ENCODE results near the gene UPF2.

DNA sequence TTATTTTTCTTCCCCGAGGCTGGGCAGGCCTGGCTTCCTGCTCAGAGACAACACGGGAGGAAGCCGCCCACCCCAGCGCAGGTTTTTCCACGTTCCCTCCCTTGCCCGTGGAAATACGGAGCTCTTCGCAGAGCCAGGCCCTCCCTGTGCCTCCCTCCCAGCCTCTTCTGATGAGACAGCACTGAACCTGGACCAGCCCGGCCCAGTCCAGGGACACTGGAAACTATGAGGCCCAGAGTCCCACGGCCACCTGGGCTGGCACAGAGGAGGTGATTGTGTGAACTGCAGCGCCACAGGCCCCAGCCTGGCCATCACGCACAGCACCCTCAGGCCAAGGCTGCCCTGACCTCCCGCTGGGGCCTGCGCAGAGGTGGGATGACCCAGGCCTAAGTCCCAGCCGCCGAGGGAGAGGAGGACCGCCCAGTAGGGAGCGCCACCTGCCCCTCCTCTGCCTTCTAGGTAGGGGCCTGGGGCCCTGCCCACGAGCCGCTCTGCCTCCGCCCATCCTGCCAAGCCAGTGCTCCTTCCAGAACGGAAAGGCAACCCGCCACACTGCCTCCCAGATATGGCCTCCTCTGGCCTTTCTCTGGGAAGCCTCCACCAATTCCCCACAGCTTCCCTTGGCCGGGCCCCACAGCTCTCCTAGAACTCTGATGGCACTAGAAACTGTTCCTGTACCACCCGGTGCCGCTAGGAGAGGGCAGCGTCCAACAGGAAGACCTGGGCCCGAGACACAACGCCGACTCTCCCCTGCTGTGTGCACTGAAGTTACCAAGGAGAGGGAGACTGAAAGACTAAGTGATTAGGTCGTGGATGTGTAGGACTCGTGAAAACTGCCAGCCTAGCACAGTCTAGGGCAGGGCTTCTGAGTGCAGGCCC, 162.2 kb downstream of the UPF2 start:
- TF ChIP-seq, protein P1, sequence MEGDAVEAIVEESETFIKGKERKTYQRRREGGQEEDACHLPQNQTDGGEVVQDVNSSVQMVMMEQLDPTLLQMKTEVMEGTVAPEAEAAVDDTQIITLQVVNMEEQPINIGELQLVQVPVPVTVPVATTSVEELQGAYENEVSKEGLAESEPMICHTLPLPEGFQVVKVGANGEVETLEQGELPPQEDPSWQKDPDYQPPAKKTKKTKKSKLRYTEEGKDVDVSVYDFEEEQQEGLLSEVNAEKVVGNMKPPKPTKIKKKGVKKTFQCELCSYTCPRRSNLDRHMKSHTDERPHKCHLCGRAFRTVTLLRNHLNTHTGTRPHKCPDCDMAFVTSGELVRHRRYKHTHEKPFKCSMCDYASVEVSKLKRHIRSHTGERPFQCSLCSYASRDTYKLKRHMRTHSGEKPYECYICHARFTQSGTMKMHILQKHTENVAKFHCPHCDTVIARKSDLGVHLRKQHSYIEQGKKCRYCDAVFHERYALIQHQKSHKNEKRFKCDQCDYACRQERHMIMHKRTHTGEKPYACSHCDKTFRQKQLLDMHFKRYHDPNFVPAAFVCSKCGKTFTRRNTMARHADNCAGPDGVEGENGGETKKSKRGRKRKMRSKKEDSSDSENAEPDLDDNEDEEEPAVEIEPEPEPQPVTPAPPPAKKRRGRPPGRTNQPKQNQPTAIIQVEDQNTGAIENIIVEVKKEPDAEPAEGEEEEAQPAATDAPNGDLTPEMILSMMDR (conservative IDR thresholded peaks at IDR 0.05; ENCODE audit: low read depth, low read length): 0 out of 2 replicates have a peak, but pooled peaks have one; percentile 10
- TF ChIP-seq EZH2 (IDR thresholded peaks at IDR 0.05; ENCODE audit: borderline replicate concordance, low read depth, low read length, poor library complexity, severe bottlenecking): no peak

All from A673 (cell line).